ENCODE measurements around the gene KYAT1.

Gene KYAT1

DNA sequence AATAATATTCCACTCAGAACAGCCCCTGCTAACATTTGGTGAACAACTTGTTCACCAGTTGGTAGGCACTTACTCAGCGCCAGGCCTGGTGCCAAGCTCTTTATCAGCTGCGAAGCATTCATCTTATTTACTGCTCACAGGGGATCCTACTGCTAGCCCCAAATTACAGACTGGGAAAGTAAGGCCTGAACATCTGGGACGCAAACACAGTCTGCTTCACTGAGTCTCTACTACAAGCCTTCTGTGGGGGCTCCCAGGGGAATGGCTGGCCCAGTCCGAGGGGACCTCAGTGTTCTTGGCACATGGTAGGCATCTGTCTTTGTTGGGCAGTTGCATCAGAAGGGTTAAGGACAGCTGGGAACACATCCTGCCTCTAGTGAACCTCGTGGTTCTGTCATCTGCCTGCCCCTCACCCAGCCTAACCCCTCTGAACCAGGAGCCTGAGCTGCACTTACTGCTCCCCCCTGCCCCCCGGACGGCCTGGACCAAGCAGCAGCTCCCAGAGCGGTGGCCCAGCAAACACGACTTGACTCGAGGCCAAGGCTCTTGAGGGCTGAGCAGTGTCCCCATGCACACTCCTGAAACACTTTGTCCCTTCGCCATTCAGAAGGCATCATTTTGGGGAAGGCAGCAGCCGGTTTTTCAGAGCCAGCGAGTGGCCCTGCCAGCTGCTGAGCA, 38.8 kb upstream of the KYAT1 start, which contains the start of gene PHYHD1:
TSS of gene PHYHD1 (plus strand) at position 602 of the 678 bp plus-strand sequence. CDS start 1,342 bp downstream, outside the sequence.
- 0 out of 3 replicates have a peak, but pooled peaks have one; percentile 35 for ATAC-seq (ENCODE audit: insufficient read depth, low read depth)
- Histone ChIP-seq H3K79me2 (ENCODE audit: insufficient read depth, low read length) (no peaks in the 10 kb centered on the region), H3K27ac (ENCODE audit: low read length) (no peak within 1 kb of the TSS; the same call in 1 of the 2 replicates), H3K4me1 (ENCODE audit: insufficient read depth, low read length) (no peaks in the 10 kb centered on the region), H3K27me3 (ENCODE audit: insufficient read depth, low read length, poor library complexity) (no peaks in the 10 kb centered on the region), H3K9me3 (ENCODE audit: insufficient read depth, low read length, severe bottlenecking) (no peaks in the 10 kb centered on the region), H3K4me3 (ENCODE audit: low read depth in 1 of 2, low read length in 2 of 2) (no peak within 1 kb of the TSS), H3K9ac (ENCODE audit: low read depth, low read length) (no peak within 1 kb of the TSS), H3K4me2 (ENCODE audit: insufficient read depth, low read length) (no peak within 1 kb of the TSS), H3K36me3 (ENCODE audit: insufficient read depth, low read length) (peaks cover 25% of the 10 kb centered on the region), H4K20me1 (ENCODE audit: insufficient read depth, low read length) (no peaks in the 10 kb centered on the region), H2AFZ (ENCODE audit: low read depth, low read length) (no peak within 1 kb of the TSS)
- TF ChIP-seq, protein P1, sequence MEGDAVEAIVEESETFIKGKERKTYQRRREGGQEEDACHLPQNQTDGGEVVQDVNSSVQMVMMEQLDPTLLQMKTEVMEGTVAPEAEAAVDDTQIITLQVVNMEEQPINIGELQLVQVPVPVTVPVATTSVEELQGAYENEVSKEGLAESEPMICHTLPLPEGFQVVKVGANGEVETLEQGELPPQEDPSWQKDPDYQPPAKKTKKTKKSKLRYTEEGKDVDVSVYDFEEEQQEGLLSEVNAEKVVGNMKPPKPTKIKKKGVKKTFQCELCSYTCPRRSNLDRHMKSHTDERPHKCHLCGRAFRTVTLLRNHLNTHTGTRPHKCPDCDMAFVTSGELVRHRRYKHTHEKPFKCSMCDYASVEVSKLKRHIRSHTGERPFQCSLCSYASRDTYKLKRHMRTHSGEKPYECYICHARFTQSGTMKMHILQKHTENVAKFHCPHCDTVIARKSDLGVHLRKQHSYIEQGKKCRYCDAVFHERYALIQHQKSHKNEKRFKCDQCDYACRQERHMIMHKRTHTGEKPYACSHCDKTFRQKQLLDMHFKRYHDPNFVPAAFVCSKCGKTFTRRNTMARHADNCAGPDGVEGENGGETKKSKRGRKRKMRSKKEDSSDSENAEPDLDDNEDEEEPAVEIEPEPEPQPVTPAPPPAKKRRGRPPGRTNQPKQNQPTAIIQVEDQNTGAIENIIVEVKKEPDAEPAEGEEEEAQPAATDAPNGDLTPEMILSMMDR (IDR thresholded peaks at IDR 0.05; ENCODE audit: borderline replicate concordance, extremely low read depth, low read length, poor library complexity, severe bottlenecking): no peak
- TF ChIP-seq EZH2 (IDR thresholded peaks at IDR 0.05; ENCODE audit: borderline replicate concordance, low read depth, low read length, severe bottlenecking): no peak
- DNase-seq: no peak

DNA sequence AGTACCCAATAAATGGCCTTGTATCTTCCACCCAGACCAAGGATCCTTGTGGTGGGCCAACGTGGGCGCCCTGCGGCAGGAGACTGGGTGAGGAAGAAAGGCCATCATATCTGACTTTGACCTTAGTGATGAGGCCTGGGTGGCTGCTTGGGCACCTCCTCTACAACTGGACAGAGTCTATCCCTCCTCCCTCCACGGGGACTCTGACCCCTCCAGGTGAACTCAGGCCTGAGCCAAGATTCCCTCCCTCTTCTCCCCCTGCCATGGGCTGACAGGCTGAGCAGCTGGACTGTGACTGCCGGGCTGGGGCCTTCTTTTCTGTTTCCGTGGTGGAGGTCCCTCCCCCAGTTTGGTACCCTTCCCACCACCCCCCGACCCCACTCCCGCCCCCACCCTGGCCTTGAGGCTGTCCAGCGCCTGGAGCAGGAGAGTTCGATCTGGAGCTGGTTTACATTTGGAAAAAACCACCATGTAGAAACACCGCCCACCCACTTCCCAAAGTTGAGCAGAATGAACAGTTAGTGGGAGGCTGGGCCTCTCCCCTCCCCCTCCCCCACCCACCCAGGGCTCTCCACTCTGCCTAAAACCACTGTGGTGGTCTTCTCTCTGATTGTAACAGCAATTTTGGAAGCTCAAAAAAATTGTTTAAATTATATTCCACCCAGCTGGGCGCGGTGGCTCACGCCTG, 37.8 kb upstream of the KYAT1 start:
- peaks cover 29% of the 10 kb centered on the region for H3K36me3 ChIP-seq (ENCODE audit: insufficient read depth, low read length)
- DNase-seq (no peak), ATAC-seq (ENCODE audit: insufficient read depth, low read depth) (no peak)
- no peak overlapping the region for H3K4me2 ChIP-seq (ENCODE audit: insufficient read depth, low read length)
- no peak overlapping the region for H3K9ac ChIP-seq (ENCODE audit: low read depth, low read length)
- H3K4me1 ChIP-seq (ENCODE audit: insufficient read depth, low read length): no peaks in the 10 kb centered on the region
- H4K20me1 ChIP-seq (ENCODE audit: insufficient read depth, low read length): 0 out of 2 replicates have a peak, but pooled peaks cover 2% of the 10 kb centered on the region
- TF ChIP-seq, protein P1 (IDR thresholded peaks at IDR 0.05; ENCODE audit: borderline replicate concordance, extremely low read depth, low read length, poor library complexity, severe bottlenecking): no peak
- TF ChIP-seq EZH2 (IDR thresholded peaks at IDR 0.05; ENCODE audit: borderline replicate concordance, low read depth, low read length, severe bottlenecking): no peak
- H3K27me3 ChIP-seq (ENCODE audit: insufficient read depth, low read length, poor library complexity): no peaks in the 10 kb centered on the region
- H3K4me3 ChIP-seq (ENCODE audit: low read depth in 1 of 2, low read length in 2 of 2): no peak overlapping the region
- no peaks in the 10 kb centered on the region for H3K79me2 ChIP-seq (ENCODE audit: insufficient read depth, low read length)
- H2AFZ ChIP-seq (ENCODE audit: low read depth, low read length): no peak overlapping the region
- H3K9me3 ChIP-seq (ENCODE audit: insufficient read depth, low read length, severe bottlenecking): no peaks in the 10 kb centered on the region
- H3K27ac ChIP-seq (ENCODE audit: low read length): no peak overlapping the region

DNA sequence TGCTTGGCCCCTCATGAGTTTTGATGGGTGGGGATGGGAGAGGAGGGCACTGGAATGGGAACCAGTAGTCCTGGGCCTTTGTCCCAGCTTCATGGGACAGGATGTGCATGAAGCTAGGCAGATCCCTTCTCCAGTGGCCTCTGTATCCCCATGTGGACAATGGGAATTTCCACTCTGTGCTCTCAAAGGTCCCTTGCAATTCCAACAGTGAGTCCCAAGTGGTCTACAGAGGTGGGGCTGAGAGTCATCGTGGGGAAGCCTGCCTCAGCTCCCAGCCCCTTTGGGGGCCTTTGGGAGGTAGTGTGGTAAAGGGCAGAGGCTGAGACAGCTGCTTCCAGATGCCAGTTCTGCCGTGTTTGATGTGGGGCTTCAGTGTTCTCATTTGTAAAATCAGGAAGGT, 37.2 kb upstream of the KYAT1 start:
- Histone ChIP-seq H3K9ac (ENCODE audit: low read depth, low read length) (no peak overlapping the region), H3K9me3 (ENCODE audit: insufficient read depth, low read length, severe bottlenecking) (no peaks in the 10 kb centered on the region), H3K36me3 (ENCODE audit: insufficient read depth, low read length) (peaks cover 34% of the 10 kb centered on the region), H3K79me2 (ENCODE audit: insufficient read depth, low read length) (no peaks in the 10 kb centered on the region), H3K4me2 (ENCODE audit: insufficient read depth, low read length) (no peak overlapping the region), H3K27ac (ENCODE audit: low read length) (no peak overlapping the region), H3K27me3 (ENCODE audit: insufficient read depth, low read length, poor library complexity) (no peaks in the 10 kb centered on the region), H4K20me1 (ENCODE audit: insufficient read depth, low read length) (0 out of 2 replicates have a peak, but pooled peaks cover 2% of the 10 kb centered on the region), H2AFZ (ENCODE audit: low read depth, low read length) (no peak overlapping the region), H3K4me3 (ENCODE audit: low read depth in 1 of 2, low read length in 2 of 2) (no peak overlapping the region), H3K4me1 (ENCODE audit: insufficient read depth, low read length) (no peaks in the 10 kb centered on the region)
- ATAC-seq (ENCODE audit: insufficient read depth, low read depth) (no peak), DNase-seq (no peak)
- TF ChIP-seq, protein P1 (IDR thresholded peaks at IDR 0.05; ENCODE audit: borderline replicate concordance, extremely low read depth, low read length, poor library complexity, severe bottlenecking): no peak
- TF ChIP-seq EZH2 (IDR thresholded peaks at IDR 0.05; ENCODE audit: borderline replicate concordance, low read depth, low read length, severe bottlenecking): no peak

Measured in DND-41 (cell line).